ENCODE measurements around the gene MOV10L1.
"Not testable (repeated sequence)": the region's sequence is repeated elsewhere in the genome, so short reads cannot be mapped to it uniquely, and the experiment has no call there.

MOV10L1 gene

DNA sequence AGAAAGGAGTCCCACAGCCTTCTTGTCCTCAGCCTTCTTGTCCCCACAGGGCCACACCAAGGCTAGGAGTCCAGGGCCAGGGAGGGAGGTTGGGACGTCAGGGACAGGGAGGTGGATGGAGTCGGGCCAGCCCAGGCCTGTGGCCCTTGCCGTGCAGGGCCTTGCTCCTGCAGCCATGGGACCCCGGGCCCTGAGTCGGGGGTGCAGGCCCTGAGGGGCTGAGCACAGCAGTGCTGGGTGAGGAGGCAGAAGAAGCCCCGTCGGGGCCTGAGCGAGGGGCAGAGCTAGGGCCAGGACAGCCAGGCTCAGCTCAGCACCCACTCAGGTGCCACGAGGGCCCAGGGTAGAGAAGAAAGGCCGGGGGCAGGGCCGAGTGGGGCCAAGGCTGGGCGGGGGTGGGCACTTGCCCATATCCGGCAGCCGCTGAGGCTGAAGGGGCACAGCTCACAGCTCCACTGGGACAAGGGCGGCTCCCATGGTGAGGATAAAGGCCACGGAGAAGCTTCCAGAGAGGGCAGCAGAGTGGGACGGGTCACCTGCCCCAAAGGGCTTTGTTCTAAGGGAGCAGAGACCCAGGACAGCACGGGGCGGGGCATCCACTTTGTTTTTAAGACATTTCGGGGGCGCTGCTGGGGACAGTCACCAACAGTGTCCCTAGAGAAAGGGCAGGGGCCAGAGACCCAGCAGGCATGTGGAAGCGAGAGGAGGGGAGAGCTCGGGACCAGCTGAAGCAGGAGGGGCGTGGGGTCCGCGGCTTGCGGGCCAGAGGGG, 8.2 kb upstream of the MOV10L1 start:
- no peak for DNase-seq

- DNase-seq, result no peak
Measured at GRCh38 chr22:50082197-50082715, 7.5 kb upstream of the MOV10L1 start.

DNA sequence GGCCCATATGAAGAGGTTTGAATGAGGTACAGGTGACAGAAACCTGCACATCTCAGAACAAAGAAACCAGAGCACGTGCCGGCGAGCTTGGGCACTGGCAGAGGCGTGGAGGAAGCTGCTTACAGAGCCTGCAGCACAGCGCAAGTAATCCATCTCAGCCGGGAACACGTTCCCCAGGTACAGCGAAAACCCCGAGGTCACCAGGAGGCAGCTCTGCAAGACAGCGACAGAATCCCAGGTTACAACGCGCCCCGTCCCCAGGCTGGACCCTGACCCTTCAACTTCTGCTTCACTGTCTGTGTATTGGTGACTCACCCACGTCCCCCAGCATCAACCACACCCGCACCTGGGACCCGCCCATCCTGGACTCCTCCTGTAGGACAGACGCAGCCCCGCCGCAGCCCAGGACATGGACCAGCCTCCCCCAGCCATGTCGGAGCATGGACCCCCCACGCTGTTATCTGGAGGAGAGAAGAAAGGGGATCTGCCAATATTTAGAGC, 6.8 kb upstream of the MOV10L1 start:
- DNase-seq, result no peak

DNA sequence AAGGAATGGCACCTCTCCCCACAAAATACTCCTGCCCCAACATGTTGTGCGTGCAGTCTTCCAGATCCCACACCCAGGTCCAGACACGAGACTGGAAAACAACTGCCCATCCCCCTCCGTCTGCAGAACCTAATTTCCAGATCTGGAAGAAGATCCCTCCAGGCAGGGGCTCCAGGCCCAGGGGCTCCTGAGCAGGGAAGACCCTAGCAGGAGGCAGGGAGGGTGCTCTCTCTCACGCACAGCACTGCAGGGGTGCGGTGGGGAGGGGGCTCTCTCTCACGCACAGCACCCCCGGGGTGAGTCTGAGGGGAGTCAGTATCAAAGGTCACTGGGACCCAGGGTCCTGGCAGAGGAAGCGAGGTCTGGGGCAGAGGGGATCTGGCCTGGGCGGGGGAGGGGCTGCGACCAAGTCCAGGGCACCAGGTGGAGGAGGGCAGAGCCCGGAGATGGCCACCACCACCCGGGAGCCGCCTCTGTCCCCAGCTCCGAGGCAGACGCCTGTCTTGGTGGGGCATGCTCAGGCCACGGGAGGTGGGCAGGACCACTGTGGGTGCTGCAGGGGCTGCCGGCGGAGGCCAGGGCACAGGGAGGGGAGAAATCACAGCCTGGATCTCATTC, 6.2 kb upstream of the MOV10L1 start:
- DNase-seq, result no peak

DNA sequence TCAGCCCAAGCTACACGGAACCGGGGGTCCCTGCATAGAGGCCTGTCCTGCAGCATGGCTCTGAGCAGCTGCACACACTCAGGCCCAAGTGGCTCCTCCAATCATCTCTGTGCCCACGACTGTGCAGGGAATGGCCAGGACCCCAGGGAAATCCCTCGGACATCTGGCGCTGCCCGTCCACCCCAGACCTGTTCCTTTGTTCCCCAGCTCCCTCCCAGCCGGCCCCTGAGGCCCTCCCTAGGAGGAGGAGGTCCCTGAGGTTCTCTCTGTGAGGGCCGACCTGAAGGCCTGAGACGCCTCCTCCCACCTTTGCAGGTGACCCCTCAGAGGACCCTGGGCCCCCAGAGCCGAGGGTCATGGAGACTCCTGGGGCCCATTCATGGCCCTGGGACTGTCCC, 5.7 kb upstream of the MOV10L1 start:
- no peak for DNase-seq

DNA sequence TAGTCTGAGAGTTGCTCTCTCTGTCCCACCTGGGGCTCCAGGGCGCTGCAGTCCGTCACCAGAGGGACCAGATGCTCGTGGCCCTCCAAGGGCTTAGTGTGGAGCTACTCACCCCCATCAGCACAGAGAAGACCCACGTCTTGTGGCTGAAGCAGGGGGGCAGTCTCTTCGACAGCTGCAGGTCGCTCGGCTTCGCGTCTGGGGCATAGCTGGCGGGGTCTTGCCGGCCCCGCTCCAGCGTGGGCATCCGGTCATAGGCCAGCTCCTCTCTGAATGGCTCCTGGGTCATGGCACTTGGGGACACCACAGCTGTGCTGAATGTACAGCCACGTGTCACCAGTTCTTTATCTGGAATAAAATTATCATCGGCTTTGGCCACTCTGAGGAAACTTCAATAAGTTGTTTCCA, 5.2 kb upstream of the MOV10L1 start:
- DNase-seq, result no peak

GRCh38 chr22:50085211-50085972, 4.4 kb upstream of the MOV10L1 start, which contains the start of gene MLC1:
TSS of gene MLC1 (minus strand) at chr22:50085426. CDS start at chr22:50084902, 524 bp downstream.
- DNase-seq, result peak; percentile 22

GRCh38 chr22:50086526-50086925, 3.3 kb upstream of the MOV10L1 start:
- no peak for DNase-seq

GRCh38 chr22:50086975-50087374, 2.8 kb upstream of the MOV10L1 start:
- not testable (repeated sequence) for DNase-seq

- no peak for DNase-seq
Measured at GRCh38 chr22:50087646-50088045, 2.2 kb upstream of the MOV10L1 start.

GRCh38 chr22:50088096-50088495, 1.7 kb upstream of the MOV10L1 start:
- no peak for DNase-seq

- DNase-seq, result no peak
Measured at GRCh38 chr22:50089231-50089630, 575 bp upstream of the MOV10L1 start.

GRCh38 chr22:50090412-50090714, 557 bp downstream of the MOV10L1 start:
- no peak for DNase-seq

DNA sequence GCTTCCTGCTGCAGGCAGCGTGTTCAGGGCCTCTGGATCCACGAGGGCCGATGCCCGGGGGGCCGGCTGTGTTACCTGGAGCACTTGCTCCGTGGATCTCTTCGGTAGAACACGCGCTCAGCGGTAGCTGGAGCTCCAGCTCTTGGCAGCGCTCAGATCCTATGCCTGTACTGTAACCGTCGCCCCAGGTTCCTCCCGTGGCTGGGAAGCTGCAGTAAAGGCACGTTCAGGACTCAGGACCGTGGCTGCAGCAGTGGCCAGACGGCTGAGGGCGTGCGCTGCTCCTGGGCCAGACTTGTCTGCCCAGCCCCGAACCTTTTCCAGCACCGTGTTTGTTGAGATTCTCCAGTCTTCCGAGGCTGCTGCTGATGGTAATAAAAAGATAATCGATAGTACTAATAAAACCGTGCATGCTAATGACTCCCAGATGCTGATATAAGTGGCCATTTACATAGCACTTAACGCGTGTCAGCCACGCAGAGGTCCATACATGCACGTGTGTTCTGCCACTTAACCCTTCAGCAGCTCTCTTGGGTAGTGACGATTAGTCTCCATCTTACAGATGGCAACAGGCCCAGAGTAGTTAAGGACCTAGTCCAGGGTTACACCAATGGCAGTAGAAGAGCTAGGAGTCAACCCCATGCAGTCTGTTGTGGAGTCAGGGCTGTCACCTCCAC, 1.4 kb downstream of the MOV10L1 start:
- DNase-seq, result no peak

DNA sequence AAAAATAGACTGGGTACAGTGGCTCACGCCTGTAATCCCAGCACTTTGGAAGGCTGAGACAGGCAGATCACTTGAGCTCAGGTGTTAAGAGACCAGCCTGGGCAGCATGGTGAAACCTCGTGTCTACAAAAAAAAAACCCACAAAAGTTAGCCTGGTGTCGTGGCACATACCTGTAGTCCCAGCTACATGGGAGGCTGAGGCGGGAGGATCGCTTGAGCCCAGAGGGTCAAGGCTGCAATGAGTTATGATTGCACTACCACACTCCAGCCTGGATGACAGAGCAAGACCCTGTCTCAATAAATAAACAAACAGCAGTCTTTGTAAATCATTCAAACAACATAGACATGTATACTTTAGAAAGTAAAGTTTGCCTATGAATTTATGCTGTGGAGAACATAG, 2.5 kb downstream of the MOV10L1 start:
- no peak for DNase-seq

DNA sequence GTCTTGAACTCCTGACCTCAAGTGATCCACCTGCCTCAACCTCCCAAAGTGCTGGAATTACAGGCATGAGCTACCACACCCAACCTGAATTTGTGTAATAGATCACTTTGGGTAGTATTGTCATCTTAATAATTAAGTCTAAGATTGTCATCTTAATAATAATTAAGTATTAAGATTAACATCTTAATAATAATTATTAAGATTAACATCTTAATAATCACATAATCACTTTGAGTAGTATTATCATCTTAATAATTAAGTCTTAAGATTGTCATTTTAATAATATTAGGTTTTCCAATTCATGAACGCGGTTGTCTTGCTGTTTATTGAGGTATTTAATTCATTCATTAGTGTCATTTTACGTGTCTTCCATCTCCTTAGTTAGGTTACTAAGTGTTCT, 8.2 kb downstream of the MOV10L1 start:
- no peak for DNase-seq

- no peak for DNase-seq
Measured at GRCh38 chr22:50101870-50102565, 12.2 kb downstream of the MOV10L1 start.

DNA sequence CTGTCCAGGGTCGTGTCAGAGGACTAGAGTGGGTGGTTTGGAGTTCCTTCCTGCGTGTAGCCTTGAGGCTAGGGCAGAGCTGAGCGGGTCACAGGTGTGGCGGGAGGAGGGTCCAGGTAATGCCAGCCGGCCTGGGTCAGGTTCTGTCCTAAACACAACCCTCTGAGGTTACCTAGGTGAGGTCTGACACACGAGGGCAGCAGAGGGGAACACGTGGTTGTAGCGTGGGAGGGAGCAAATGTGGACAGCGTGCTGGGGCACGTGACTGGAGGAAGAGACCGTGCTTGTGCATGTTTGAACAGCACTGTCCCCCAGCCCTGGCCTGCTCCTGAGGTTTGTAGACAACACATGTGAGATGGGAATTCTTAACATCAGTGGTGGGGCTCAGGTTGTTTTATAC, 13.1 kb downstream of the MOV10L1 start:
- no peak for DNase-seq

DNA sequence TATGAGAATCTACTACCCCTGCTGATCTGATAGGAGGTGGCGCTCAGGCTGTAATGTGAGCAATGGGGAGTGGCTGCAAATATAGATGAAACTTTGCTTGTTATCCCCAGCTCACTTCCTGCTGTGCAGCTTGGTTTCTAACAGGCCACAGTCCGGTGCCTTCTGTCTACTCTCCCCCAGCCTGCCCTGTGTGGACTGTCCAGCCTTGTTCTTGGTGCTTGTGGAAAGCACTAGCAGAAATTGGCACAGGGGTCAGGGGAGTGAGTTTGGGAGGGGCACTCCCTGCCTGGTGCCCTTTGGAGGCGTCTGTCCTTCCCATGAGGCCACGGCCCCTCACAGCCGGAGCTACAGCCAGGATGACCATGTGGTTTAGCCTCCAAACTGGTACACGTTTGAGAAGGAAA, 14.3 kb downstream of the MOV10L1 start:
- DNase-seq, result no peak

DNA sequence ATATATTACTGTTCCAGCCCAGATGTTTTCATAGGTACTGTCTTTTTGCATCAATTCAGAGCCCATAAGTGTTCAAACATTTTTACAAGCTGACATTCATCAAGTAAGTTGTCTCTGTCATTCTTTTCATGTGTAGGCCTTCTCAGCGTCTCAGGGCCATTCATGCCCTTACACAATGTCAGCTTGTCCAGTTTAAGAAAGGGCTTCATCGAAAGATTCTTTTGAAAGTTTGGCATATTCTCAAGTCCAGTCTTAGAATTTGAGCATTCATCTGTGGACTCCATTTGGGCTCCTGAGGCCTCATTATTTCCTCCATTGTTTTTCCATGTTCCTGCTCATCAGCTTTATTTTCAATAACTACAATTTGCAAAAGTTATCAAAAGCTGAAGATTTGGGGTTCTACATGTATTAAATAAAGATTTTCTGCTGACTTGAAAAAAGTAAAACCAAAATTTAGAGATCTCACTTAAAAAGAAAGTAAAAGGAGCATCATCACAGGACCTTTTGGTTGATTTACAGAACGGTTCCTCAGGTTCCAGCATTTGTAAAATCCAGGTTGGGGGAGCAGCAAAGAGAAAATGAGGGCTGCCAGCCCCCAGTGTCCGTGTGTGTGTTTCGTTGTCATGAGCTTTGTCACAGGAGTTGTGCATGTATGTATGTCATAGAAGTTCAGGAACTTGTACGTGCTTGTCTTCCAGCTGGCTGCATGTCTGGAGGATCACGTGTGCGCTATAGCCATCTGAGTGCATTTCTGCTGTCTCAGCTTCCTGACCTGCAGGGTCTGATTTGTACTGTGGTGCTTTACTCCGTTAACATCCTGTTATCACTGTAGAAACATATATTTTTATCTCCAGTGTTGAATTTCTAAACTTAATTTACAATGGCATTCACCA, 15.6 kb downstream of the MOV10L1 start:
- DNase-seq, result no peak

GRCh38 chr22:50107529-50107928, 17.7 kb downstream of the MOV10L1 start:
- no peak for DNase-seq

All from stimulated activated CD4-positive, alpha-beta T cell treated with anti-CD3 and anti-CD28 coated beads, Interleukin-15, amount 100 ng/mL, for 24 hours (primary cell).